Measurements from ENCODE around the gene PAX7. TPM values are rescaled to one million over a fixed set of nuclear protein-coding genes. Genes with fewer than 3 reads are reported as not detected.

PAX7 gene
- total and polyA plus RNA-seq, 2 donors (not counting 3 experiments of a cell fraction or from before 2014, with no cell fraction given): not detected

DNA sequence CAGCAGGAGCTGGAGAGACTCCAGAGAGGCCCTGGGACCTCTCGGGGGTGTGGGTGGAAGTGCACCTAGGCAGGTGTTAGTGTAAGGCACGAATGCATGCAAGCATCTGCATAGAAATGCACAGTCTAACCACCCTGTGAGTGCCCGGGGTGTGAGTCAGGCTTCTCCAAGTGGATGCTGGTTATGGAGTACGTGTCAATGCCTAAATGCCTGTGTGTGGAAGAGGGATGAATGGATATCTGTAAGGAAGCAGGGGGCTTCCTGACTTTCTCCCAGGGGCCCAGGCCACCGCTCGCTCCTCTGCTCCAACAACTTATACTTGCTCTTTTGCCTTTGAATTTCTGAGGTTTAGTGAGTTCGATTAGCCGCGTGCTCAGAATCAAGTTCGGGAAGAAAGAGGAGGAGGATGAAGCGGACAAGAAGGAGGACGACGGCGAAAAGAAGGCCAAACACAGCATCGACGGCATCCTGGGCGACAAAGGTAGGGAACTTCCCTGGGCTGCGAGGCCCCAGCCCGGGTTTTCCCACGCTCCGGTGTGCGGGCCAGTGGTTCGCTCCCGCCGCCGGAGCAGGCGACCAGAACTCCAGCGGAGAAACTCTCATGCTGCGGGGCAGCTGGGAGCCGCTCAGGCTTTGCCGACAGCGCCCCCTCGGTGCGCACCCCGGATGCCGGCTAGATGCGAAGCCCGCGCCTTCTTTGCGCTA lies 5.4 kb downstream of the PAX7 start:
- no peak overlapping the region for H3K9ac ChIP-seq (replicated peaks; ENCODE audit: extremely low read depth, insufficient read depth, low read length)
- no peaks in the 10 kb centered on the region for H3K9me3 ChIP-seq (replicated peaks; ENCODE audit: control insufficient read depth, insufficient read depth, low read length)
- no peak overlapping the region for H3K27ac ChIP-seq (ENCODE audit: insufficient read depth, low read depth, low read length)
- TF ChIP-seq POLR2A (IDR thresholded peaks at IDR 0.05; ENCODE audit: low read depth, low read length): no peak
- TF ChIP-seq JUN (IDR thresholded peaks at IDR 0.05; ENCODE audit: borderline replicate concordance, insufficient read depth, insufficient read length, low read depth): no peak
- TF ChIP-seq, protein P1, sequence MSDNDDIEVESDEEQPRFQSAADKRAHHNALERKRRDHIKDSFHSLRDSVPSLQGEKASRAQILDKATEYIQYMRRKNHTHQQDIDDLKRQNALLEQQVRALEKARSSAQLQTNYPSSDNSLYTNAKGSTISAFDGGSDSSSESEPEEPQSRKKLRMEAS (IDR thresholded peaks at IDR 0.05; ENCODE audit: insufficient read depth, insufficient read length): no peak
- TF ChIP-seq GATA2 (IDR thresholded peaks at IDR 0.05; ENCODE audit: insufficient read depth, insufficient read length, low read depth, low read length): no peak
- TF ChIP-seq, protein P2, sequence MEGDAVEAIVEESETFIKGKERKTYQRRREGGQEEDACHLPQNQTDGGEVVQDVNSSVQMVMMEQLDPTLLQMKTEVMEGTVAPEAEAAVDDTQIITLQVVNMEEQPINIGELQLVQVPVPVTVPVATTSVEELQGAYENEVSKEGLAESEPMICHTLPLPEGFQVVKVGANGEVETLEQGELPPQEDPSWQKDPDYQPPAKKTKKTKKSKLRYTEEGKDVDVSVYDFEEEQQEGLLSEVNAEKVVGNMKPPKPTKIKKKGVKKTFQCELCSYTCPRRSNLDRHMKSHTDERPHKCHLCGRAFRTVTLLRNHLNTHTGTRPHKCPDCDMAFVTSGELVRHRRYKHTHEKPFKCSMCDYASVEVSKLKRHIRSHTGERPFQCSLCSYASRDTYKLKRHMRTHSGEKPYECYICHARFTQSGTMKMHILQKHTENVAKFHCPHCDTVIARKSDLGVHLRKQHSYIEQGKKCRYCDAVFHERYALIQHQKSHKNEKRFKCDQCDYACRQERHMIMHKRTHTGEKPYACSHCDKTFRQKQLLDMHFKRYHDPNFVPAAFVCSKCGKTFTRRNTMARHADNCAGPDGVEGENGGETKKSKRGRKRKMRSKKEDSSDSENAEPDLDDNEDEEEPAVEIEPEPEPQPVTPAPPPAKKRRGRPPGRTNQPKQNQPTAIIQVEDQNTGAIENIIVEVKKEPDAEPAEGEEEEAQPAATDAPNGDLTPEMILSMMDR (IDR thresholded peaks at IDR 0.05; ENCODE audit: extremely low read depth in 1 of 2, insufficient read depth in 1 of 2, low read depth in 1 of 2, low read length in 2 of 2): no peak
- TF ChIP-seq EZH2 (IDR thresholded peaks at IDR 0.05; ENCODE audit: borderline replicate concordance, low read depth, low read length, severe bottlenecking): peak; percentile 81
- ChIA-PET POLR2A (no interaction called here), CTCF (no interaction called here)
- intact Hi-C loops (cut with micrococcal nuclease) (no loop called here), dilution Hi-C loops (cut with MboI; ENCODE audit: extremely low pct_ligation_motif_present, low sequenced_read_pairs) (no loop called here)
- FAIRE-seq (no peak), DNase-seq (ENCODE audit: low read depth, low spot score) (no peak)
- H2AFZ ChIP-seq (ENCODE audit: low read depth, low read length): no peak overlapping the region
- no peaks in the 10 kb centered on the region for H3K79me2 ChIP-seq (ENCODE audit: control insufficient read depth, insufficient read depth, low read length)
- H3K4me1 ChIP-seq (ENCODE audit: control insufficient read depth, extremely low read depth, insufficient read depth, low read length): no peaks in the 10 kb centered on the region
- no peaks in the 10 kb centered on the region for H4K20me1 ChIP-seq (replicated peaks; ENCODE audit: control insufficient read depth, extremely low read depth, insufficient read depth, low read length)
- no peaks in the 10 kb centered on the region for H3K9me1 ChIP-seq (replicated peaks; ENCODE audit: control insufficient read depth, extremely low read depth, insufficient read depth, low read length)
- H3K4me3 ChIP-seq (replicated peaks in 1 of 3; ENCODE audit: insufficient read depth in 1 of 3, low read depth in 1 of 3, low read length in 3 of 3): no peak overlapping the region
- H3K36me3 ChIP-seq (ENCODE audit: control insufficient read depth in 2 of 2, extremely low read depth in 1 of 2, insufficient read depth in 2 of 2, low read length in 2 of 2): no peaks in the 10 kb centered on the region
- BruUV-seq (replicated peaks): no TSS peak
- H3K4me2 ChIP-seq (ENCODE audit: insufficient read depth, low read length): no peak overlapping the region
- peaks cover 88 to 95% of the 10 kb centered on the region in 2 experiments for H3K27me3 ChIP-seq (ENCODE audit: control insufficient read depth in 2 of 2, insufficient read depth in 2 of 2, low read length in 2 of 2)
